Effector memory CD4-positive, alpha-beta T cell (primary cell): Measurements from ENCODE around the gene CARD11.

Source experiments
- DNase-seq, 3 donors: peaks; one replicate each; pipeline ENCODE4 v3.0.0-alpha.2; 2020
- H3K27ac ChIP-seq: 2 replicates; pipeline ENCODE4 v1.7.0; 2013; ENCODE audit warnings: mild to moderate bottlenecking, low read length, moderate library complexity; ENCODE audit not compliant: insufficient read depth, poor library complexity, severe bottlenecking
- H3K27me3 ChIP-seq: replicated peaks from 2 replicates; pipeline ENCODE4 v1.7.0; 2013; ENCODE audit warnings: mild to moderate bottlenecking, low read length; ENCODE audit not compliant: insufficient read depth, control insufficient read depth, poor library complexity, severe bottlenecking
- H3K36me3 ChIP-seq: 2 replicates; pipeline ENCODE4 v1.7.0; 2013; ENCODE audit warnings: mild to moderate bottlenecking, low read length, moderate library complexity; ENCODE audit not compliant: control insufficient read depth, insufficient read depth
- H3K4me1 ChIP-seq: 2 replicates; pipeline ENCODE4 v1.7.0; 2013; ENCODE audit warnings: low read length, mild to moderate bottlenecking; ENCODE audit not compliant: control insufficient read depth, insufficient read depth, poor library complexity, severe bottlenecking
- H3K4me3 ChIP-seq: 2 replicates; pipeline ENCODE4 v1.7.0; 2013; ENCODE audit warnings: low read length, low read depth, mild to moderate bottlenecking; ENCODE audit not compliant: insufficient read depth, poor library complexity, severe bottlenecking
- H3K9me3 ChIP-seq: 2 replicates; pipeline ENCODE4 v1.7.0; 2013; ENCODE audit warnings: mild to moderate bottlenecking, low read length, moderate library complexity; ENCODE audit not compliant: control insufficient read depth

The CARD11 gene

GRCh38 chr7:2932402-2933251 is 111.0 kb downstream of the CARD11 start:
- no peak overlapping the region for H3K27ac ChIP-seq
- no peaks in the 10 kb centered on the region for H3K9me3 ChIP-seq
- no peaks in the 10 kb centered on the region for H3K27me3 ChIP-seq
- H3K4me1 ChIP-seq: no peaks in the 10 kb centered on the region
- H3K36me3 ChIP-seq: peaks cover 89% of the 10 kb centered on the region
- no peak for DNase-seq
- no peak overlapping the region for H3K4me3 ChIP-seq

GRCh38 chr7:2931034-2931415 is 112.6 kb downstream of the CARD11 start:
- H3K4me3 ChIP-seq: no peak overlapping the region
- H3K9me3 ChIP-seq: no peaks in the 10 kb centered on the region
- no peak for DNase-seq
- H3K36me3 ChIP-seq: peaks cover 88% of the 10 kb centered on the region
- H3K27ac ChIP-seq: no peak overlapping the region
- H3K4me1 ChIP-seq: no peaks in the 10 kb centered on the region
- H3K27me3 ChIP-seq: no peaks in the 10 kb centered on the region

- no peaks in the 10 kb centered on the region for H3K4me1 ChIP-seq
- H3K27me3 ChIP-seq: no peaks in the 10 kb centered on the region
- DNase-seq: no peak
- no peak overlapping the region for H3K27ac ChIP-seq
- no peaks in the 10 kb centered on the region for H3K9me3 ChIP-seq
- H3K4me3 ChIP-seq: no peak overlapping the region
- peaks cover 85% of the 10 kb centered on the region for H3K36me3 ChIP-seq
Measured at GRCh38 chr7:2930310-2931033, 113.2 kb downstream of the CARD11 start.

GRCh38 chr7:2929321-2930201 is 114.1 kb downstream of the CARD11 start:
- H3K27ac ChIP-seq: no peak overlapping the region
- no peak overlapping the region for H3K4me3 ChIP-seq
- H3K4me1 ChIP-seq: no peaks in the 10 kb centered on the region
- H3K9me3 ChIP-seq: no peaks in the 10 kb centered on the region
- H3K36me3 ChIP-seq: peaks cover 82% of the 10 kb centered on the region
- no peaks in the 10 kb centered on the region for H3K27me3 ChIP-seq
- DNase-seq: no peak

- DNase-seq: no peak
- no peaks in the 10 kb centered on the region for H3K4me1 ChIP-seq
- H3K27me3 ChIP-seq: no peaks in the 10 kb centered on the region
- H3K9me3 ChIP-seq: no peaks in the 10 kb centered on the region
- peaks cover 82% of the 10 kb centered on the region for H3K36me3 ChIP-seq
- no peak overlapping the region for H3K27ac ChIP-seq
- no peak overlapping the region for H3K4me3 ChIP-seq
Measured at GRCh38 chr7:2928613-2929311, 114.9 kb downstream of the CARD11 start.

- Histone ChIP-seq H3K27ac (no peak overlapping the region), H3K27me3 (no peaks in the 10 kb centered on the region)
Measured at GRCh38 chr7:2928256-2928612, 115.4 kb downstream of the CARD11 start.

GRCh38 chr7:2927592-2927991 is 116.1 kb downstream of the CARD11 start:
- no peak for DNase-seq
- Histone ChIP-seq H3K4me1 (no peaks in the 10 kb centered on the region), H3K27ac (no peak overlapping the region), H3K27me3 (no peaks in the 10 kb centered on the region), H3K4me3 (no peak overlapping the region), H3K36me3 (peaks cover 84% of the 10 kb centered on the region), H3K9me3 (no peaks in the 10 kb centered on the region)

More at GRCh38 chr7:2928256-2928612, 115.4 kb downstream of the CARD11 start:
- Histone ChIP-seq H3K4me1 (no peaks in the 10 kb centered on the region), H3K36me3 (peaks cover 83% of the 10 kb centered on the region), H3K9me3 (no peaks in the 10 kb centered on the region), H3K4me3 (no peak overlapping the region)
- no peak for DNase-seq

- no peaks in the 10 kb centered on the region for H3K4me1 ChIP-seq
- no peak overlapping the region for H3K4me3 ChIP-seq
- peaks cover 84% of the 10 kb centered on the region for H3K36me3 ChIP-seq
- no peak overlapping the region for H3K27ac ChIP-seq
- no peaks in the 10 kb centered on the region for H3K9me3 ChIP-seq
- no peak for DNase-seq
- H3K27me3 ChIP-seq: no peaks in the 10 kb centered on the region
Measured at GRCh38 chr7:2926896-2927405, 116.7 kb downstream of the CARD11 start.

GRCh38 chr7:2926120-2926895 is 117.4 kb downstream of the CARD11 start:
- Histone ChIP-seq H3K36me3 (peaks cover 86% of the 10 kb centered on the region), H3K27ac (no peak overlapping the region), H3K27me3 (no peaks in the 10 kb centered on the region), H3K4me3 (no peak overlapping the region), H3K9me3 (no peaks in the 10 kb centered on the region), H3K4me1 (no peaks in the 10 kb centered on the region)
- DNase-seq: no peak
